Epidermal melanocyte (primary cell): ENCODE data around the gene NKAIN4.
A peak's percentile ranks its signal among the peaks of the same experiment; 100 is the strongest.

Experiments
- DNase-seq: peaks from one replicate; pipeline ENCODE4 v3.0.0; 2011; ENCODE audit warnings: low spot score; ENCODE audit not compliant: insufficient read length

NKAIN4 gene

GRCh38 chr20:63220696-63221399 is 33.4 kb downstream of the NKAIN4 start:
- DNase-seq: no peak

GRCh38 chr20:63219866-63220521 is 34.3 kb downstream of the NKAIN4 start:
- no peak for DNase-seq

GRCh38 chr20:63219447-63219821 is 34.8 kb downstream of the NKAIN4 start:
- DNase-seq: no peak

- DNase-seq: no peak
Observed at GRCh38 chr20:63218701-63219446, 35.4 kb downstream of the NKAIN4 start.

- no peak for DNase-seq
Observed at GRCh38 chr20:63217706-63218105, 36.6 kb downstream of the NKAIN4 start.

- DNase-seq: no peak
Observed at GRCh38 chr20:63216849-63217471, 37.3 kb downstream of the NKAIN4 start.

GRCh38 chr20:63216041-63216848 is 38.0 kb downstream of the NKAIN4 start, which contains the start of gene YTHDF1:
YTHDF1 (minus strand) TSS chr20:63216131; CDS start chr20:63215892, 239 bp downstream.
- peak; percentile 98 for DNase-seq

- DNase-seq: peak; percentile 81
Observed at GRCh38 chr20:63215101-63216040, 38.9 kb downstream of the NKAIN4 start.

GRCh38 chr20:63214514-63214913 is 39.7 kb downstream of the NKAIN4 start:
- no peak for DNase-seq

GRCh38 chr20:63212792-63213191 is 41.5 kb downstream of the NKAIN4 start:
- no peak for DNase-seq

GRCh38 chr20:63212393-63212730 is 41.9 kb downstream of the NKAIN4 start:
- no peak for DNase-seq

- no peak for DNase-seq
Observed at GRCh38 chr20:63210011-63210605, 44.2 kb downstream of the NKAIN4 start.

GRCh38 chr20:63208346-63208909 is 45.8 kb downstream of the NKAIN4 start:
- DNase-seq: no peak

GRCh38 chr20:63206878-63207277 is 47.4 kb downstream of the NKAIN4 start:
- no peak for DNase-seq

- no peak for DNase-seq
Observed at GRCh38 chr20:63205896-63206295, 48.4 kb downstream of the NKAIN4 start.

GRCh38 chr20:63204362-63204761 is 49.9 kb downstream of the NKAIN4 start:
- no peak for DNase-seq

- DNase-seq: no peak
Observed at GRCh38 chr20:63202811-63203526, 51.3 kb downstream of the NKAIN4 start.

- no peak for DNase-seq
Observed at GRCh38 chr20:63202021-63202420, 52.2 kb downstream of the NKAIN4 start.

- no peak for DNase-seq
Observed at GRCh38 chr20:63198606-63199005, 55.7 kb downstream of the NKAIN4 start.
